ENCODE measurements around the gene ADSS1.
A peak's percentile ranks its signal among the peaks of the same experiment; 100 is the strongest.

ADSS1 gene

GRCh38 chr14:104683653-104684448 is 40.2 kb upstream of the ADSS1 start:
- no peak overlapping the region for H3K4me3 ChIP-seq (ENCODE audit: low read depth, low read length)
- in situ Hi-C loops (cut with HindIII; ENCODE audit: low sequenced_read_pairs) = no loop called here
- TF ChIP-seq CTCF (IDR thresholded peaks at IDR 0.05; ENCODE audit: low read depth, low read length) = no peak
- no peak for DNase-seq (ENCODE audit: low read depth, low spot score)

- no peak overlapping the region for H3K4me3 ChIP-seq (ENCODE audit: low read depth, low read length)
- no peak for TF ChIP-seq CTCF (IDR thresholded peaks at IDR 0.05; ENCODE audit: low read depth, low read length)
- DNase-seq (ENCODE audit: low read depth, low spot score) = no peak
- in situ Hi-C loops (cut with HindIII; ENCODE audit: low sequenced_read_pairs) = no loop called here
These were observed 39.6 kb upstream of the ADSS1 start for GRCh38 chr14:104684449-104684821.

DNA sequence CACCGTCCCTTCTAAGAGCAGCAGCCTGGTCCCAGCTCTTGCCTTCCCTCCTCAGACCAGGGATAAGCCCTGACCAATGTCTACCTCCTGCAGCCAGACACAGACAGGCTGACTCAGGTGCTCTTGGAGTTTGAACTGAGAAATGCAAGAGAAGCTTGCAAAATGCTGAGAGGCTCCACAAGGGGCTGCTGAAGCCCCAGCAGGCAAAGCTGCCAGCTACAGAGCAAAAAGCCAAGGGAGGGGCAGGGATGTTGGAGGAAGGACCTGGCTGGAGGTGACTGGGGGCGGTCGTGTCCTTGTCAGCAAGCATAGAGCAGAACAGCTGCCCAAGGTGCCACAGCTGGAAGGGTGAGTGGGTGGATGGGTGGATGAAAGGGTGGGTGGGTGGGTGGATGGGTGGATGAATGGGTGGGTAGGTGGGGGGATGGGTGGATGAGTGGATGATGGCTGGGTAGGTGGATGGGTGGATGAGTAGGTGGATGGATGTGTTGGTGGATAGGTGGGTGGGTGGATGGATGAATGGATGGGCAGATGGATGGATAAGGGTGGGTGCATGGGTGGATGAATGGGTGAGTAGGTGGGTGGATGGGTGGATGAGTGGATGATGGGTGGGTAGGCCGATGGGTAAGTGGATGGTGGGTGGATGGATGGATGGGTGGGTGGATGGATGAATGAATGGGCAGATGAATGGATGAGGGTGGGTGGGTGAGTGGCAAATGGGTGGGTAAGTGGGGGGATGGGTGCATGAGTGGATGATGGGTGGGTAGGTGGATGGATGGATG is 38.6 kb upstream of the ADSS1 start:
- H3K4me3 ChIP-seq (ENCODE audit: low read depth, low read length) = no peak overlapping the region
- in situ Hi-C loops (cut with HindIII; ENCODE audit: low sequenced_read_pairs) = no loop called here
- peak; percentile 11 for TF ChIP-seq CTCF (IDR thresholded peaks at IDR 0.05; ENCODE audit: low read depth, low read length)
- no peak for DNase-seq (ENCODE audit: low read depth, low spot score)

GRCh38 chr14:104685998-104686610 is 37.9 kb upstream of the ADSS1 start:
- DNase-seq (ENCODE audit: low read depth, low spot score) = no peak
- H3K4me3 ChIP-seq (ENCODE audit: low read depth, low read length) = no peak overlapping the region
- TF ChIP-seq CTCF (IDR thresholded peaks at IDR 0.05; ENCODE audit: low read depth, low read length) = no peak
- in situ Hi-C loops (cut with HindIII; ENCODE audit: low sequenced_read_pairs) = no loop called here

DNA sequence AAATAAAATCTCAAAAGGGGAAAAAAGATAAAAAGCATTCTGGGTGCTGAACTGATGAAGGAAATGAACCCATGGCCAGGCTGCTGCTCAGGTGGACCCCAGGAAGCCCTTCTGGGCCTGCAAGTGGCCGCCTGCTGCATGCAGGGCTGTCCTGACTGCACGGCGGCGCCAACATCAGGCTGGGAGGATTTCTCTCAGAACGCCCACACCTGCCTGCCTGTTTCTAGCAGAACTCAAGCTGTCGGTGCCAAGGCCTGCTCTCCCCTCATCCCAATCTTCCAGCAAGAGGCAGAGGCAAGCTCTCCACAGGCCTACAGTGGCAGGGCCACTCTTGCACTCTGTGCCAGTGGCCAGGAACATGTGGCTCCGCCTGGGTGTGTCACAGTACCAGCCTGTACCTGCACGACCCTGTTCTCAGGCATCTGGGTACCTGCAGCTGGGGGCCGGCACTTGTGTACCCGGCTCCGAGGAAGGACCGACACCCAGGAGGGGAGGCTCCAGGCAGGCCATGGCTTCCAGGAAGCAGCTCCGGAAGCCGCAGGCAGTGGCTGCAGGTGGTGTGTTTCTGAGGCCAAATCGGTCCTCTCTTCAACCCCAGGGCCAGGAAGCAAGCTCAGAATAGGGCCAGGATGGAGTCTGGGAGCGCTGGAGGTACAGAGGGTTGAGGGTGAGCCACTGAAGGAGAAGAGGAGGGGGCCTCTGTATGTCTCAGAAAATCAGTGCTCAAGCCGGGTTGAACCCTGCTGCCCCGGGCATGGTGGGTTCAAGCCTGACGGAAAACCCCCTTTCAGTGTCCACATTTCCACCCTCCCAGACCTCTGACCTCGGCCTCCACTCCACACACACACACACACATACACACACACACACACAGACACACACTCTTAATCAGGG is 37.2 kb upstream of the ADSS1 start:
- in situ Hi-C loops (cut with HindIII; ENCODE audit: low sequenced_read_pairs) = no loop called here
- TF ChIP-seq CTCF (IDR thresholded peaks at IDR 0.05; ENCODE audit: low read depth, low read length) = no peak
- DNase-seq (ENCODE audit: low read depth, low spot score) = no peak
- no peak overlapping the region for H3K4me3 ChIP-seq (ENCODE audit: low read depth, low read length)

Measured in astrocyte of the spinal cord (primary cell).